GM23248 (cell line): ENCODE data around the gene EME1.

Experiments used
- EZH2 ChIP-seq: fragments of 200-600 bp; sonication (generic); IDR thresholded peaks from 2 replicates; pipeline ENCODE4 v1.6.1; 2018; ENCODE audit warnings: antibody characterized with exemption, mild to moderate bottlenecking; ENCODE audit not compliant: insufficient read depth, poor library complexity, severe bottlenecking
- EZH2phosphoT487 ChIP-seq: fragments of 200-600 bp; sonication (generic); IDR thresholded peaks from 2 replicates; pipeline ENCODE4 v1.6.1; 2018; ENCODE audit warnings: antibody characterized with exemption, moderate library complexity, mild to moderate bottlenecking, low read depth; ENCODE audit not compliant: insufficient read depth

GRCh38 chr17:50328363-50329325 lies 44.4 kb upstream of the EME1 start:
- TF ChIP-seq EZH2 (no peak), EZH2phosphoT487 (no peak)
